Heart left ventricle (tissue), 16 donors: Measurements from ENCODE around the gene ZBTB25. TPM values are rescaled to one million over a fixed set of nuclear protein-coding genes. Genes with fewer than 3 reads are reported as not detected.
"Not testable (repeated sequence)": the region's sequence is repeated elsewhere in the genome, so short reads cannot be mapped to it uniquely, and the experiment has no call there.

ENCODE experiments used
- ATAC-seq, 4 donors: fragments of 200-7000 bp; cut with Tn5 transposase; one replicate each; pipeline ENCODE4 v1.9.1; 2020 to 2022; ENCODE audit warnings: moderate library complexity in 4 of 4, mild to moderate bottlenecking in 3 of 4, moderate number of reproducible peaks in 1 of 4
- DNase-seq, 5 donors: peaks; one replicate each; pipeline ENCODE4 v3.0.0-alpha.2; 2020
- H3K27ac ChIP-seq, 12 donors: fragments of 200-600 bp; sonication (generic) in 4 of 12; one replicate each; pipeline versions ENCODE4 v1.5.0 to v1.8.0; 2016 to 2022; ENCODE audit warnings: mild to moderate bottlenecking in 2 of 12
- H3K27me3 ChIP-seq, 9 donors: fragments of 200-600 bp; sonication (generic) in 2 of 9; one replicate each; pipeline versions ENCODE4 v1.5.1 to v1.8.0; 2016 to 2022; ENCODE audit warnings: mild to moderate bottlenecking in 3 of 9
- H3K36me3 ChIP-seq, 9 donors: fragments of 200-600 bp; sonication (generic) in 2 of 9; one replicate each; pipeline versions ENCODE4 v1.5.0 to v1.8.0; 2018 to 2022; ENCODE audit warnings: mild to moderate bottlenecking in 2 of 9
- H3K4me1 ChIP-seq, 12 donors: fragments of 200-600 bp; sonication (generic) in 4 of 12; one replicate each; pipeline versions ENCODE4 v1.5.0 to v1.8.0; 2016 to 2022; ENCODE audit warnings: mild to moderate bottlenecking in 3 of 12
- H3K4me3 ChIP-seq, 12 donors: fragments of 200-600 bp; sonication (generic) in 4 of 12; one replicate each; pipeline versions ENCODE4 v1.5.0 to v1.8.0; 2017 to 2022; ENCODE audit warnings: mild to moderate bottlenecking in 9 of 12, moderate library complexity in 4 of 12
- H3K9me3 ChIP-seq, 12 donors: fragments of 200-600 bp; sonication (generic) in 4 of 12; one replicate each; pipeline versions ENCODE4 v1.5.0 to v1.8.0; 2016 to 2022; ENCODE audit warnings: mild to moderate bottlenecking in 1 of 12
- POLR2A ChIP-seq, 2 donors: fragments of 450-650 bp; IDR thresholded peaks; one replicate each; pipeline ENCODE4 v1.6.1; 2017; ENCODE audit warnings: antibody characterized with exemption in 2 of 2, mild to moderate bottlenecking in 2 of 2, moderate library complexity in 2 of 2
- WGBS, 4 donors: extraction: QIAGEN DNeasy Blood & Tissue Kit in 2 of 4; methylation state at CpG; one replicate each; pipeline versions ENCODE4 v1.1.5 to v1.1.7; 2013 to 2018; 5-methylcytosine and 5-hydroxymethylcytosine counted together
- intact Hi-C, 10 donors: fragments of 100-400 bp; cut with DNase I; formaldehyde crosslinking; loops; one replicate each; pipeline versions ENCODE4 v1.11.1 to v1.14.2; 2022
- polyA plus RNA-seq, 2 donors: library from polyadenylated mRNA; stranded (reverse); fragments of 200-250 nt; gene quantifications; one replicate each; pipeline ENCODE4 v1.2.3, GENCODE V29; 2013
- total RNA-seq, 9 donors: library from RNA; depleted of rRNA in 2 of 9; stranded (reverse); fragments of >200 nt in 2 of 9; fragmentation: NEBNext Ultra II Directional in 3 of 9; extraction: Animal tissue kit (Norgen Biotek cat#: 25700) in 3 of 9; gene quantifications; one replicate each; pipeline versions ENCODE4 v1.1.0 to v1.2.4, GENCODE V29; 2016 to 2023
- TF ChIP-seq, protein P1 (sequence below), 12 donors: fragments of 200-600 bp; sonication (generic) in 4 of 12; IDR thresholded peaks; one replicate each; pipeline versions ENCODE4 v1.5.0 to v1.8.0; 2018 to 2022; ENCODE audit warnings: antibody characterized with exemption in 12 of 12, mild to moderate bottlenecking in 5 of 12
- donor health status: ischemic (EF 13 %, LVEDD 7.1; RV severe dilation, severe dysfunction).
- donor health status: healthy with polysubstance abuse.
- donor health status: DM: no; HTN: yes; CAD: no.
- donor health status: DM: no; HTN: no; CAD: no.
- donor health status: ischemic (EF 25% LVEDD 6.9; RV normal size, moderate dysfunction).
- donor health status: ischemic (EF 25% LVEDD 5.7; RV mildly dilated, moderate dysfunction).
- donor health status: healthy.
- donor health status: DM: yes; HTN: yes; CAD: no.
- donor health status: ischemic (EF 35%, LVEDD 5.7; RV mildly dilated, moderate dysfunction).
- donor health status: nonischemic (EF 11% LVEDD 7.7; RV severe dilation, severe dysfunction).
- donor health status: DM: yes; HTN: yes; CAD: no.
- donor health status: PGD.
- donor health status: ischemic (EF 29% LVEDD 5.4; RV normal size, mild dysfunction).
- donor health status: nonischemic (EF 23%, LVEDD 6.1; RV moderate dilation, normal function).

ZBTB25 gene
- total and polyA plus RNA-seq, 11 donors: 4.0 to 28.0 (median 18.2) TPM

DNA sequence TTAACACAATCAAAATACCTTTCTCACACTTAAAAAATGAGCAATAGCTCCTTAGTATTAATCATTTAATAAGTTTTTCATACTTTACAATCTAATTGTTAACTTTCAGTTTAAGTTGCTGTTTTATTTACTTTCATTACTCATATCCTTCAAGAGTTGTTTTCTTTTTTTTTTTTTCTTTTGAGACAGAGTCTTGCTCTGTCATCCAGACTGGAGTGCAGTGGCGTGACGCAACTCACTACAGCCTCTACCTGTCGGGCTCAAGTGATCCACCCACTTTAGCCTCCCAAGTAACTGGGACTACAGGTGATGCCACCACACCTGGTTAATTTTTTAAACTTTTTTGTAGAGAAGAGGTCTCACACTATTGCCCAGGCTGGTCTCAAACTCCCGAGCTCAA is 17.1 kb upstream of the ZBTB25 start:
- H3K27me3 ChIP-seq: no peaks in the 10 kb centered on the region
- ATAC-seq (no peak), DNase-seq (no peak)
- intact Hi-C loops: no loop called here
- H3K4me3 ChIP-seq: no peak overlapping the region
- 96 to 99% (median 98%) methylated on average over 4 of the region's 4 CpGs for WGBS, 4 donors
- H3K4me1 ChIP-seq: peaks cover 0 to 34% (median 5%) of the 10 kb centered on the region in 12 donors
- peaks cover 0 to 42% (median 26%) of the 10 kb centered on the region in 9 donors for H3K36me3 ChIP-seq
- H3K9me3 ChIP-seq: no peaks in the 10 kb centered on the region
- TF ChIP-seq, protein P1, sequence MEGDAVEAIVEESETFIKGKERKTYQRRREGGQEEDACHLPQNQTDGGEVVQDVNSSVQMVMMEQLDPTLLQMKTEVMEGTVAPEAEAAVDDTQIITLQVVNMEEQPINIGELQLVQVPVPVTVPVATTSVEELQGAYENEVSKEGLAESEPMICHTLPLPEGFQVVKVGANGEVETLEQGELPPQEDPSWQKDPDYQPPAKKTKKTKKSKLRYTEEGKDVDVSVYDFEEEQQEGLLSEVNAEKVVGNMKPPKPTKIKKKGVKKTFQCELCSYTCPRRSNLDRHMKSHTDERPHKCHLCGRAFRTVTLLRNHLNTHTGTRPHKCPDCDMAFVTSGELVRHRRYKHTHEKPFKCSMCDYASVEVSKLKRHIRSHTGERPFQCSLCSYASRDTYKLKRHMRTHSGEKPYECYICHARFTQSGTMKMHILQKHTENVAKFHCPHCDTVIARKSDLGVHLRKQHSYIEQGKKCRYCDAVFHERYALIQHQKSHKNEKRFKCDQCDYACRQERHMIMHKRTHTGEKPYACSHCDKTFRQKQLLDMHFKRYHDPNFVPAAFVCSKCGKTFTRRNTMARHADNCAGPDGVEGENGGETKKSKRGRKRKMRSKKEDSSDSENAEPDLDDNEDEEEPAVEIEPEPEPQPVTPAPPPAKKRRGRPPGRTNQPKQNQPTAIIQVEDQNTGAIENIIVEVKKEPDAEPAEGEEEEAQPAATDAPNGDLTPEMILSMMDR (IDR thresholded peaks at IDR 0.05): no peak
- no peak for TF ChIP-seq POLR2A (IDR thresholded peaks at IDR 0.05)
- no peak overlapping the region for H3K27ac ChIP-seq

DNA sequence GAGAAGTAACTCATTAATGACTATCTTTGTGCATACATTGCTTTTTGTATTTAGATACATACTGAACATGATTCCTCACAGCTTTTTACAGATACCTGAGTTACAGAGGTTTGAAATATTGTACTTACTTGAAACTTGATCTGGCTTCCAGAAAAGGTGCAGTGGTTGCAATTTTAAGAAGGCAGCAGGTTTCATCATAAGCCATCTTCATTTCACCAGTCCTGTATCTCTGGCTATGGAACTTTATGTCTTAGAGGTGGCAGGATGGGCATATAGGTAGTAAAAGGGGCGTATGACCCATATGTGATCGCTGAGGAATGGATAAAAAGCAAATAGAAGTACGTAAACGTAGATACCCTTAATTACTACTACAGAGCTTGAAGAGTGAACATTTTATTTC is 14.6 kb upstream of the ZBTB25 start:
- Histone ChIP-seq H3K4me3 (no peak overlapping the region), H3K9me3 (no peaks in the 10 kb centered on the region), H3K27ac (no peak overlapping the region), H3K4me1 (peaks cover 0 to 46% (median 5%) of the 10 kb centered on the region in 12 donors), H3K27me3 (no peaks in the 10 kb centered on the region), H3K36me3 (peaks cover 0 to 21% (median 18%) of the 10 kb centered on the region in 9 donors)
- TF ChIP-seq POLR2A (IDR thresholded peaks at IDR 0.05): no peak
- TF ChIP-seq, protein P1 (IDR thresholded peaks at IDR 0.05): no peak
- WGBS, 4 donors: 74 to 90% (median 89%) methylated on average over 4 of the region's 4 CpGs
- intact Hi-C loops: loop anchor here in 2 of 10 donors (10.0 kb wide), 2 partner anchors 83 to 173 kb away; no protein-coding TSS in a partner anchor
- no peak for DNase-seq
- ATAC-seq: no peak

DNA sequence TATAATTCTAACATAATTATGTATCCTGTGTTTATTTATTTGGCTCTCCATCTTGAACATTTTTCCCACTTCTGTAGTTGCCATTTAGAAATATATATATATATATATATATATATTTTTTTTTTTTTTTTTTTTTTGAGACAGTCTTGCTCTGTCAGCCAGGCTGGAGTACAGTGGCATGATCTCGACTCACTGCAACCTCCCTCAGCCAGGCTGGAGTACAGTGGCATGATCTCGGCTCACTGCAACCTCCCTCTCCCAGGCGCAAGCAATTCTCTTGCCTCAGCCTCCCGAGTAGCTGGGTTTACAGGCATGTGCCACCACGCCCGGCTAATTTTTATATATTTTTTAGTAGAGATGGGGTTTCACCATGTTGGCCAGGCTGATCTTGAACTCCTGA is 14.0 kb upstream of the ZBTB25 start:
- H3K27ac ChIP-seq, H3K4me3 ChIP-seq, ATAC-seq, H3K9me3 ChIP-seq, DNase-seq, H3K27me3 ChIP-seq: not testable (repeated sequence)
- peaks cover 0 to 15% (median 12%) of the 10 kb centered on the region in 9 donors for H3K36me3 ChIP-seq
- peaks cover 0 to 50% (median 8%) of the 10 kb centered on the region in 12 donors for H3K4me1 ChIP-seq
- intact Hi-C loops: loop anchor here in 2 of 10 donors (10.0 kb wide), 2 partner anchors 83 to 173 kb away; no protein-coding TSS in a partner anchor
- 81 to 91% (median 90%) methylated on average over 6 of the region's 6 CpGs for WGBS, 4 donors

DNA sequence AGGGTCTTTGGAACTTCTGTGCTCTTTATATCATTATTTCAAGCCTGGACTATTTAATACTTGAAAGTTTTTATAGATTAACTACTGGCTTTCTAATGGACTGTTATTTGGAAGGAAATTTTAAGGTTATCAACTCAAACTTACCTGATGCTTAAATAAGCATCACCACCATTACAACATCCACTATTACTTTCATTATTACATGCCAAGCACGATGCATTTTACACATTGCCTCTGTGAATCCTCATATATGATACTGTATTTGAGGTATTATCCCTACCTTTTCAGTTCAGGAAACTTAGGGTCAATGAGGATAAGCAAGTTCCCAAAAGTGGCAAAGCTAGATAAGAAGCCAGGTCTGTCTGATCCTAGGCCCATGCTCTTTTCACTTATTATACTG is 13.3 kb upstream of the ZBTB25 start:
- no peak overlapping the region for H3K27ac ChIP-seq
- intact Hi-C loops: loop anchor here in 2 of 10 donors (10.0 kb wide), 2 partner anchors 82 to 172 kb away; no protein-coding TSS in a partner anchor

More for the DNA sequence above, 13.3 kb upstream of the ZBTB25 start:
- no peak overlapping the region for H3K4me3 ChIP-seq
- no peaks in the 10 kb centered on the region for H3K9me3 ChIP-seq
- H3K4me1 ChIP-seq: peaks cover 0 to 57% (median 11%) of the 10 kb centered on the region in 12 donors
- WGBS, 4 donors: 83 to 94% (median 87%) methylated on average over 1 of the region's 1 CpG
- H3K27me3 ChIP-seq: no peaks in the 10 kb centered on the region
- H3K36me3 ChIP-seq: peaks cover 0 to 8% (median 5%) of the 10 kb centered on the region in 9 donors
- ATAC-seq (no peak), DNase-seq (no peak)
- TF ChIP-seq, protein P1 (IDR thresholded peaks at IDR 0.05): no peak
- TF ChIP-seq POLR2A (IDR thresholded peaks at IDR 0.05): no peak
